Measurements from ENCODE around the gene SPATA31C2. TPM values are rescaled to one million over a fixed set of nuclear protein-coding genes. Genes with fewer than 3 reads are reported as not detected.
A peak's percentile ranks its signal among the peaks of the same experiment; 100 is the strongest.
"Not testable (repeated sequence)": the region's sequence is repeated elsewhere in the genome, so short reads cannot be mapped to it uniquely, and the experiment has no call there.

Gene SPATA31C2
- total RNA-seq: not detected in 2 replicates
- polyA plus RNA-seq (2012): not detected

GRCh38 chr9:88138375-88138774 is at the start of gene SPATA31C2:
TSS of gene SPATA31C2 (minus strand) at chr9:88138475. CDS start at chr9:88138446, 29 bp downstream.
- DNase-seq (ENCODE audit: low read depth): not testable (repeated sequence)

GRCh38 chr9:88187631-88188030 is 49.4 kb upstream of the SPATA31C2 start:
- DNase-seq (ENCODE audit: low read depth): no peak

- DNase-seq (ENCODE audit: low read depth): no peak
Observed at GRCh38 chr9:88186495-88187110, 48.3 kb upstream of the SPATA31C2 start.

- no peak for DNase-seq (ENCODE audit: low read depth)
Observed at GRCh38 chr9:88184976-88185375, 46.7 kb upstream of the SPATA31C2 start.

GRCh38 chr9:88183798-88184495 is 45.7 kb upstream of the SPATA31C2 start:
- DNase-seq (ENCODE audit: low read depth): no peak

GRCh38 chr9:88182501-88182900 is 44.2 kb upstream of the SPATA31C2 start:
- no peak for DNase-seq (ENCODE audit: low read depth)

GRCh38 chr9:88180081-88180765 is 41.9 kb upstream of the SPATA31C2 start:
- no peak for DNase-seq (ENCODE audit: low read depth)

- peak; percentile 6 for DNase-seq (ENCODE audit: low read depth)
Observed at GRCh38 chr9:88179062-88179521, 40.8 kb upstream of the SPATA31C2 start.

GRCh38 chr9:88178641-88179040 is 40.4 kb upstream of the SPATA31C2 start:
- DNase-seq (ENCODE audit: low read depth): no peak

- DNase-seq (ENCODE audit: low read depth): no peak
Observed at GRCh38 chr9:88177371-88177770, 39.1 kb upstream of the SPATA31C2 start.

- DNase-seq (ENCODE audit: low read depth): peak; percentile 9
Observed at GRCh38 chr9:88174324-88174723, 36.0 kb upstream of the SPATA31C2 start.

GRCh38 chr9:88173378-88173999 is 35.2 kb upstream of the SPATA31C2 start:
- DNase-seq (ENCODE audit: low read depth): peak; percentile 68

- DNase-seq (ENCODE audit: low read depth): no peak
Observed at GRCh38 chr9:88169700-88170099, 31.4 kb upstream of the SPATA31C2 start.

- DNase-seq (ENCODE audit: low read depth): no peak
Observed at GRCh38 chr9:88168564-88168963, 30.3 kb upstream of the SPATA31C2 start.

GRCh38 chr9:88166660-88167059 is 28.4 kb upstream of the SPATA31C2 start:
- no peak for DNase-seq (ENCODE audit: low read depth)

GRCh38 chr9:88164850-88165249 is 26.6 kb upstream of the SPATA31C2 start:
- DNase-seq (ENCODE audit: low read depth): no peak

GRCh38 chr9:88161144-88161543 is 22.9 kb upstream of the SPATA31C2 start:
- no peak for DNase-seq (ENCODE audit: low read depth)

GRCh38 chr9:88143957-88144625 is 5.8 kb upstream of the SPATA31C2 start:
- no peak for DNase-seq (ENCODE audit: low read depth)

- no peak for DNase-seq (ENCODE audit: low read depth)
Observed at GRCh38 chr9:88143179-88143578, 4.9 kb upstream of the SPATA31C2 start.

- not testable (repeated sequence) for DNase-seq (ENCODE audit: low read depth)
Observed at GRCh38 chr9:88133552-88133951, 4.7 kb downstream of the SPATA31C2 start.

- not testable (repeated sequence) for DNase-seq (ENCODE audit: low read depth)
Observed at GRCh38 chr9:88129556-88129955, 8.7 kb downstream of the SPATA31C2 start.
